Gastroesophageal sphincter (tissue), 3 donors: Measurements from ENCODE around the gene TCF7L2.

Experiments
- CTCF ChIP-seq, 4 experiments: fragments of 200-600 bp in 2 of 4; fragments of 450-650 bp in 2 of 4; sonication (generic) in 1 of 4; IDR thresholded peaks; one replicate each; pipeline ENCODE4 v1.5.1; 2017 to 2019; ENCODE audit warnings: antibody characterized with exemption in 4 of 4, mild to moderate bottlenecking in 2 of 4, moderate library complexity in 2 of 4
- EP300 ChIP-seq: sonication (generic); formaldehyde crosslinking; IDR thresholded peaks from one replicate; pipeline ENCODE4 v1.6.1; 2017; ENCODE audit warnings: antibody characterized with exemption, mild to moderate bottlenecking
- POLR2A ChIP-seq, 2 donors: fragments of 450-650 bp; IDR thresholded peaks; one replicate each; pipeline ENCODE4 v1.6.1; 2017; ENCODE audit warnings: antibody characterized with exemption in 2 of 2, mild to moderate bottlenecking in 2 of 2, moderate library complexity in 1 of 2
- POLR2AphosphoS5 ChIP-seq: sonication (generic); formaldehyde crosslinking; IDR thresholded peaks from one replicate; pipeline ENCODE4 v1.6.1; 2017; ENCODE audit warnings: antibody characterized with exemption

GRCh38 chr10:112973046-112973445 lies 23.0 kb downstream of the TCF7L2 start:
- TF ChIP-seq EP300 (no peak), POLR2AphosphoS5 (no peak), CTCF (IDR thresholded peaks at IDR 0.05) (no peak), POLR2A (IDR thresholded peaks at IDR 0.05) (no peak)
